DND-41 (cell line): ENCODE data around the gene TPM4.

Source experiments
- ATAC-seq: fragments of 200-7000 bp; cut with Tn5 transposase; 3 replicates; pipeline ENCODE4 v1.9.1; 2021; ENCODE audit warnings: low read depth; ENCODE audit not compliant: insufficient read depth
- DNase-seq: peaks from one replicate; pipeline ENCODE4 v3.0.0-alpha.2; 2020
- H2AFZ ChIP-seq: 2 replicates; pipeline ENCODE4 v1.6.0; 2012; ENCODE audit warnings: low read depth, low read length
- H3K27ac ChIP-seq: 2 replicates; pipeline ENCODE4 v1.5.1; 2012; ENCODE audit warnings: low read length, inconsistent platforms
- H3K27me3 ChIP-seq: fragments of 200-600 bp; sonication (generic); 2 replicates; pipeline ENCODE4 v1.6.0; 2012; ENCODE audit warnings: low read length, mild to moderate bottlenecking, inconsistent platforms; ENCODE audit not compliant: insufficient read depth, poor library complexity
- H3K36me3 ChIP-seq: 2 replicates; pipeline ENCODE4 v1.5.1; 2012; ENCODE audit warnings: low read length, inconsistent platforms; ENCODE audit not compliant: insufficient read depth
- H3K4me1 ChIP-seq: 2 replicates; pipeline ENCODE4 v1.5.1; 2012; ENCODE audit warnings: mild to moderate bottlenecking, low read length; ENCODE audit not compliant: insufficient read depth
- H3K4me2 ChIP-seq: 2 replicates; pipeline ENCODE4 v1.6.0; 2012; ENCODE audit warnings: mild to moderate bottlenecking, moderate library complexity, low read length, inconsistent platforms; ENCODE audit not compliant: insufficient read depth
- H3K4me3 ChIP-seq, 2 experiments: fragments of 200-600 bp in 1 of 2; shearing (Covaris generic) in 1 of 2; 2 replicates each; pipeline ENCODE4 v1.5.1; 2012 to 2016; ENCODE audit warnings: inconsistent platforms in 2 of 2, low read length in 2 of 2, mild to moderate bottlenecking in 2 of 2, low read depth in 1 of 2, moderate library complexity in 1 of 2
- H3K79me2 ChIP-seq: 2 replicates; pipeline ENCODE4 v1.6.0; 2012; ENCODE audit warnings: low read length, inconsistent platforms; ENCODE audit not compliant: insufficient read depth
- H3K9ac ChIP-seq: 2 replicates; pipeline ENCODE4 v1.6.0; 2012; ENCODE audit warnings: low read depth, mild to moderate bottlenecking, inconsistent platforms, low read length, moderate library complexity
- H3K9me3 ChIP-seq: 2 replicates; pipeline ENCODE4 v1.5.1; 2012; ENCODE audit warnings: low read length, moderate library complexity, mild to moderate bottlenecking, inconsistent platforms; ENCODE audit not compliant: insufficient read depth, severe bottlenecking
- H4K20me1 ChIP-seq: 2 replicates; pipeline ENCODE4 v1.6.0; 2012; ENCODE audit warnings: low read length; ENCODE audit not compliant: insufficient read depth
- EZH2 ChIP-seq: IDR thresholded peaks from 3 replicates; pipeline ENCODE4 v1.6.1; 2012; ENCODE audit warnings: borderline replicate concordance, low read depth, mild to moderate bottlenecking, moderate library complexity, low read length, inconsistent platforms; ENCODE audit not compliant: severe bottlenecking
- TF ChIP-seq, protein P1 (sequence below): IDR thresholded peaks from 2 replicates; pipeline ENCODE4 v1.5.1; 2012; ENCODE audit warnings: borderline replicate concordance, low read length, moderate library complexity, mild to moderate bottlenecking; ENCODE audit not compliant: poor library complexity, severe bottlenecking; ENCODE audit errors: extremely low read depth

The TPM4 gene

DNA sequence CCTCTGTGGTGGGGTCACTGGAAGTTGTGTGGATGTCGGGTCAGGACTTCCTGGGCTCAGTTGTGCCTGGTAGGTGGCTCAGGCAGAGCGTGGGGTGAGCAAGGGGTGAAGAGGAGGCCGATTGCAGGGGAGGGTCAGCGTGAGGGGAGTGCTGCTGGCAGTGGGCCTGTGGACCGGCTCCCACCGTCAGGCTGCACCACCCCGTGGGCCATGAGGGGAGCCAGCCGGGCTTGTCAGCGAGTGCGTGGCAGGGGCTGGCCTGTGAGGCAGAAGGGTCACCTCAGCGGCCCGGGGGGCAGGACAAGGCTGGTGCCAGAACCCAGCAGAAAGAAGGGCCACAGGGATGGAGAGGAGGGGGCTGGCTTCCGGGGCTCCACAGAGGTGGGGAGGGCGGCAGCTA is 48.7 kb downstream of the TPM4 start:
- no peak for TF ChIP-seq EZH2
- TF ChIP-seq, protein P1, sequence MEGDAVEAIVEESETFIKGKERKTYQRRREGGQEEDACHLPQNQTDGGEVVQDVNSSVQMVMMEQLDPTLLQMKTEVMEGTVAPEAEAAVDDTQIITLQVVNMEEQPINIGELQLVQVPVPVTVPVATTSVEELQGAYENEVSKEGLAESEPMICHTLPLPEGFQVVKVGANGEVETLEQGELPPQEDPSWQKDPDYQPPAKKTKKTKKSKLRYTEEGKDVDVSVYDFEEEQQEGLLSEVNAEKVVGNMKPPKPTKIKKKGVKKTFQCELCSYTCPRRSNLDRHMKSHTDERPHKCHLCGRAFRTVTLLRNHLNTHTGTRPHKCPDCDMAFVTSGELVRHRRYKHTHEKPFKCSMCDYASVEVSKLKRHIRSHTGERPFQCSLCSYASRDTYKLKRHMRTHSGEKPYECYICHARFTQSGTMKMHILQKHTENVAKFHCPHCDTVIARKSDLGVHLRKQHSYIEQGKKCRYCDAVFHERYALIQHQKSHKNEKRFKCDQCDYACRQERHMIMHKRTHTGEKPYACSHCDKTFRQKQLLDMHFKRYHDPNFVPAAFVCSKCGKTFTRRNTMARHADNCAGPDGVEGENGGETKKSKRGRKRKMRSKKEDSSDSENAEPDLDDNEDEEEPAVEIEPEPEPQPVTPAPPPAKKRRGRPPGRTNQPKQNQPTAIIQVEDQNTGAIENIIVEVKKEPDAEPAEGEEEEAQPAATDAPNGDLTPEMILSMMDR: no peak
- Histone ChIP-seq H3K36me3 (peaks cover 97% of the 10 kb centered on the region), H3K27ac (no peak overlapping the region), H3K4me1 (no peaks in the 10 kb centered on the region), H3K79me2 (peaks cover 7% of the 10 kb centered on the region), H3K9me3 (no peaks in the 10 kb centered on the region), H3K9ac (no peak overlapping the region), H4K20me1 (peaks cover 38% of the 10 kb centered on the region), H3K27me3 (no peaks in the 10 kb centered on the region), H3K4me3 (no peak overlapping the region), H3K4me2 (no peak overlapping the region), H2AFZ (no peak overlapping the region)
- no peak for DNase-seq
- no peak for ATAC-seq

DNA sequence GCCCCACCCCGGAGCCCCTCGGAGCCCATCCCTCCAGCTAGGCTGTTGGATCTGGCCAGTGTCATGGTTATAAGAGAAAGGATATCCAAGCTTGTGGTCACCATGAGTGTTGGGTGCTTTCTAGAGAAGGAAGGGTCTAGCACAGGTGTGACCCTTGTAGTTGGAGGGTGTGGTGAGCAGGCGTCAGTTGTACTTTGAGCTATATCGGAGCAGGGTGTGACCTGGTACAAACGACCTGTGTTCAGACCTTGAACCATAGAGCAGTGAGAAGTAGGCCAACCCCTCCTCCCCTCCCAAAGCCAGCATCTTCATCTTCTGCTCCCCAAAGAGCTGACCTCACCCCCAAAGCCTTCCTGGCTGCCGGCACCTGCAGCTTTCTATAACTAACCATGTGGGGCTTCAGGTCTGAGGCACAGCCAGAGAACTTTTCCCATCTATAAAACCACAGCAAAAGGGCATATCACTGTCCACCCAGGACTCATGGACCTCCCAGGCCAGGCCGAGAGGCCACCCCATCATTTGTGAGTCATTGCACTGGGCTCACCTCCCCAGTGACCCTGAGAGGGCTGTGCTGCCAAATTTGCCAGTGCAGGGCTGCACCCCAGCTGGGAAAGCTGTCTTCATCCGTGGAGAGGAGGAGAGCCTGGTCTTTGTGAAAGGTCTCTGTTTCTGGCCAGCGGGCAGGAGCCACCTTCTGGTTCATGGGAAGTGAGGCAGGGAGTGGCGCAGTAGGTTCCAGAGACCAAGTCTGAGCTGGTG is 49.6 kb downstream of the TPM4 start:
- Histone ChIP-seq H3K9me3 (no peaks in the 10 kb centered on the region), H3K4me3 (no peak overlapping the region), H3K4me1 (no peaks in the 10 kb centered on the region), H3K9ac (no peak overlapping the region), H3K79me2 (peaks cover 7% of the 10 kb centered on the region), H3K36me3 (peaks cover 97% of the 10 kb centered on the region), H4K20me1 (peaks cover 38% of the 10 kb centered on the region), H3K27me3 (no peaks in the 10 kb centered on the region), H3K27ac (no peak overlapping the region), H2AFZ (no peak overlapping the region), H3K4me2 (no peak overlapping the region)
- TF ChIP-seq, protein P1: no peak
- no peak for TF ChIP-seq EZH2
- DNase-seq: no peak
- no peak for ATAC-seq

DNA sequence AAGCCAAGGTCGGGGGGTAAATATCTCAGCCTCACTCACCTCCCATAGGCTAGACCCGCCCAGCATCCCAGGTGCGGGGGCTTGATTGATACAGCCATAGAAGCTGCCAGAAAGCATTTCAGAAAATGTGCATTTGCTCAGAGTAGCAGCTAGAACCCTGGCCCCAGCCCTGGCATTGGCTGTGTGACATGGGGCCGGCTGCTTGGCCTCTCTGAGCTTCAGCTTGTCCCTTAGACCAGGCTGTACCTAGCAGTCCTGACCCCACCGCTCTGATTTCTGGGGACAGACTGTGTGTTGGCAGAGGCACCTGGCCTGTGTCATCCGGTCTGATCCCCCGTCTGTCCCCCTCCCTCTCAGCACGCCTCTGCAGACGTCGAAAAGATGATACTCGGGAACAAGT is 50.8 kb downstream of the TPM4 start:
- no peaks in the 10 kb centered on the region for H3K27me3 ChIP-seq
- TF ChIP-seq EZH2: no peak
- TF ChIP-seq, protein P1: no peak
- no peak overlapping the region for H3K27ac ChIP-seq
- peaks cover 42% of the 10 kb centered on the region for H4K20me1 ChIP-seq
- ATAC-seq (no peak), DNase-seq (no peak)
- H3K36me3 ChIP-seq: peaks cover 97% of the 10 kb centered on the region
- H3K9me3 ChIP-seq: no peaks in the 10 kb centered on the region
- H3K4me3 ChIP-seq: no peak overlapping the region
- no peaks in the 10 kb centered on the region for H3K4me1 ChIP-seq
- no peak overlapping the region for H2AFZ ChIP-seq
- peaks cover 5% of the 10 kb centered on the region; the same call in 1 of the 2 replicates for H3K79me2 ChIP-seq
- no peak overlapping the region for H3K9ac ChIP-seq
- H3K4me2 ChIP-seq: no peak overlapping the region
